Lower lobe of right lung (tissue), 2 donors: ENCODE measurements around the gene HCN2. TPM values are rescaled to one million over a fixed set of nuclear protein-coding genes. Genes with fewer than 3 reads are reported as not detected.
"Not testable (repeated sequence)": the region's sequence is repeated elsewhere in the genome, so short reads cannot be mapped to it uniquely, and the experiment has no call there.

Source experiments
- ATAC-seq, 2 donors: fragments of 200-7000 bp; cut with Tn5 transposase; one replicate each; pipeline ENCODE4 v1.9.1; 2020 to 2022; ENCODE audit warnings: mild to moderate bottlenecking in 2 of 2, moderate library complexity in 2 of 2
- DNase-seq: peaks from one replicate; pipeline ENCODE4 v3.0.0-alpha.2; 2020
- H3K27ac ChIP-seq: fragments of 200-600 bp; one replicate; pipeline ENCODE4 v1.8.0; 2022
- H3K27me3 ChIP-seq: fragments of 200-600 bp; one replicate; pipeline ENCODE4 v1.8.0; 2022; ENCODE audit warnings: low read depth
- H3K36me3 ChIP-seq: fragments of 200-600 bp; one replicate; pipeline ENCODE4 v1.8.0; 2022; ENCODE audit warnings: mild to moderate bottlenecking
- H3K4me1 ChIP-seq: fragments of 200-600 bp; one replicate; pipeline ENCODE4 v1.8.0; 2022
- H3K4me3 ChIP-seq: fragments of 200-600 bp; one replicate; pipeline ENCODE4 v1.8.0; 2022; ENCODE audit warnings: mild to moderate bottlenecking
- H3K9me3 ChIP-seq: fragments of 200-600 bp; one replicate; pipeline ENCODE4 v1.8.0; 2022
- CTCF ChIP-seq: fragments of 200-600 bp; IDR thresholded peaks from one replicate; pipeline ENCODE4 v1.8.0; 2022; ENCODE audit warnings: antibody characterized with exemption, mild to moderate bottlenecking
- intact Hi-C: fragments of 100-400 bp; cut with DNase I; formaldehyde crosslinking; loops from one replicate; pipeline ENCODE4 v1.11.0; 2022
- total RNA-seq: library from RNA; stranded (reverse); fragmentation: NEBNext Ultra II Directional; extraction: Animal tissue kit (Norgen Biotek cat#: 25700); gene quantifications from one replicate; pipeline ENCODE4 v1.2.1, GENCODE V29; 2021
- donor health status: DM: no; HTN: yes; CAD: no; lungs with severe emphysema.

HCN2 gene
- total RNA-seq, 1 donor from 2014 or later: 0.24 TPM

- ATAC-seq (no peak), DNase-seq (no peak)
- Histone ChIP-seq H3K9me3 (no peaks in the 10 kb centered on the region), H3K36me3 (peaks cover 81% of the 10 kb centered on the region), H3K27me3 (no peaks in the 10 kb centered on the region), H3K4me1 (no peaks in the 10 kb centered on the region), H3K4me3 (no peak overlapping the region), H3K27ac (no peak overlapping the region)
- no peak for TF ChIP-seq CTCF
- intact Hi-C loops: no loop called here
Observed at GRCh38 chr19:625257-625656, 35.6 kb downstream of the HCN2 start.

DNA sequence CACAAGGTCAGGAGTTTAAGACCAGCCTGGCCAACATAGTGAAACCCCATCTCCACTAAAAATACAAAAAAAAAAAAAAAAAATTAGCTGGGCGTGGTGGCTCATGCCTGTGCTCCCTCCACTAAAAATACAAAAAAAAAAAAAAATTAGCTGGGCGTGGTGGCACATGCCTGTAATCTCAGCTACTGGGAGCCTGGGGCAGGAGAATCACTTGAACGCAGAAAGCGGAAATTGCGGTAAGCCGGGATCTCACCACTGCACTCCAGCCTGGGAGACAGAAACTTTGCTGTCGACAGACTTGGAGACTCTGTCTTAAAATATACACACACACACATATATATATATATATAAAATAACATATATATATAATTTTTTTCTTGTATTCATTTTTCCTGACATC is 36.9 kb downstream of the HCN2 start:
- H3K27ac ChIP-seq, ATAC-seq, H3K4me1 ChIP-seq, H3K27me3 ChIP-seq, DNase-seq, H3K9me3 ChIP-seq, H3K4me3 ChIP-seq, intact Hi-C loops: not testable (repeated sequence)
- H3K36me3 ChIP-seq: peaks cover 81% of the 10 kb centered on the region

GRCh38 chr19:628168-628567 is 38.5 kb downstream of the HCN2 start:
- intact Hi-C loops: no loop called here
- H3K27ac ChIP-seq: no peak overlapping the region
- DNase-seq (no peak), ATAC-seq (no peak)
- no peaks in the 10 kb centered on the region for H3K27me3 ChIP-seq
- H3K4me1 ChIP-seq: peaks cover 9% of the 10 kb centered on the region
- H3K4me3 ChIP-seq: no peak overlapping the region
- peaks cover 65% of the 10 kb centered on the region for H3K36me3 ChIP-seq
- no peak for TF ChIP-seq CTCF
- no peaks in the 10 kb centered on the region for H3K9me3 ChIP-seq

DNA sequence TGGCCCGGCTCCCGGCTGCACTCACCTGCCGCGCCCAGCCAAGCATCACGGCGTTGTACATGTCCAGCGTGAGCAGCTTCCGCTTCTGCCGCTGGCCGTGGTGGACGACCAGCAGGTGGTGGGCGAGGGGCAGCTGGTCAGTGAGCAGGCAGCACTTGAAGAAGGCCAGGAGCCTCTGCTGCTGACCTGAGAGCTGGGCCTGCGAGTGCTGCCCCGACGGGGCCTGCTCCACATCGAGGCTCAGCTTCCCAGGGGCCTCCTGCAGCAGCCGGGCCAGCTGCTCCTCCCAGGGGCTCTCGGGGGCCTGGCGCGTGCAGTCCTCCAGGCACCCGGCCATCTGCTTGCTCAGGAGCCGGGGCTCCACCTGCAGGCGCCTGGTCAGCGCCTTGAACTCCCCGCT is 39.8 kb downstream of the HCN2 start:
- intact Hi-C loops, H3K9me3 ChIP-seq, DNase-seq, H3K4me3 ChIP-seq, ATAC-seq, H3K27ac ChIP-seq, H3K27me3 ChIP-seq: not testable (repeated sequence)
- Histone ChIP-seq H3K36me3 (peaks cover 52% of the 10 kb centered on the region), H3K4me1 (peaks cover 15% of the 10 kb centered on the region)

- Histone ChIP-seq H3K4me3 (no peak overlapping the region), H3K9me3 (no peaks in the 10 kb centered on the region), H3K27ac (no peak overlapping the region), H3K36me3 (peaks cover 46% of the 10 kb centered on the region), H3K27me3 (no peaks in the 10 kb centered on the region), H3K4me1 (peaks cover 20% of the 10 kb centered on the region)
- no peak for DNase-seq
- no peak for ATAC-seq
- intact Hi-C loops: no loop called here
- no peak for TF ChIP-seq CTCF
Observed at GRCh38 chr19:629961-630714, 40.5 kb downstream of the HCN2 start.

DNA sequence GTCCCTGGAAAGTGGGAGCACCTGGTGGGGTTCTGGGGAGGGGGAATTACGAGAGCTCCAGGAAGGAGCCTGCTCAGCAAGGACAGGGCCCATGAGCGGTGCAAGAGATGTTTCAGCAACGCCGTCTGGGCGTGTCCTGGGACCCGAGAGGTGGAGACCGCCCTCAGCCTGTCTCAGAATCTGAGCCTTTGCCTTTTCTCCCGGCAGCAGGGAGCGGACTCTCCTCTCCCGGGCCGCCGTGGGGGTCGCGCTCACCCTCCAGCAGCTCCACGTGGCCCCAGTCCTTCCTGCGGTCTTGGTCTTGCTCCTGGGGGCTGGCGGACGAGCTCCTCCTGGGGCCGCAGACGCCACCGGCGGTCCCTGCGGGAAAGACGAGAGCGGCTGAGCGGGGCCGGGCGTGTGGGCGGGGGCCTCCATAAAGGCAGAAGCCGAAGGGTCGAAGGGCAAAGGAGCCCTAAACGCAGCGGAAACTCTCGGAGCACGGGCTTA is 42.9 kb downstream of the HCN2 start:
- TF ChIP-seq CTCF: no peak
- Histone ChIP-seq H3K9me3 (no peaks in the 10 kb centered on the region), H3K36me3 (peaks cover 34% of the 10 kb centered on the region), H3K27me3 (no peaks in the 10 kb centered on the region), H3K4me1 (peaks cover 20% of the 10 kb centered on the region), H3K27ac (peak overlapping the region; percentile 72), H3K4me3 (peak overlapping the region; percentile 91)
- peak; percentile 73 for DNase-seq
- intact Hi-C loops: no loop called here
- ATAC-seq: peak; percentile 18 to 33
